Upper lobe of right lung (tissue), 1 donor: Measurements from ENCODE around the gene RANBP1. TPM values are rescaled to one million over a fixed set of nuclear protein-coding genes. Genes with fewer than 3 reads are reported as not detected.

Source experiments
- ATAC-seq: fragments of 200-7000 bp; cut with Tn5 transposase; one replicate; pipeline ENCODE4 v1.9.1; 2020; ENCODE audit warnings: mild to moderate bottlenecking, moderate library complexity
- DNase-seq: peaks from one replicate; pipeline ENCODE4 v3.0.0-alpha.2; 2020
- H3K27ac ChIP-seq: fragments of 200-600 bp; one replicate; pipeline ENCODE4 v1.8.0; 2022
- H3K27me3 ChIP-seq: fragments of 200-600 bp; one replicate; pipeline ENCODE4 v1.8.0; 2022; ENCODE audit warnings: mild to moderate bottlenecking
- H3K36me3 ChIP-seq: fragments of 200-600 bp; one replicate; pipeline ENCODE4 v1.8.0; 2022
- H3K4me1 ChIP-seq: fragments of 200-600 bp; one replicate; pipeline ENCODE4 v1.8.0; 2022
- H3K4me3 ChIP-seq: fragments of 200-600 bp; one replicate; pipeline ENCODE4 v1.8.0; 2022; ENCODE audit warnings: mild to moderate bottlenecking
- H3K9me3 ChIP-seq: fragments of 200-600 bp; one replicate; pipeline ENCODE4 v1.8.0; 2022
- intact Hi-C: fragments of 100-400 bp; cut with DNase I; formaldehyde crosslinking; loops from one replicate; pipeline ENCODE4 v1.11.0; 2022
- total RNA-seq: library from RNA; stranded (reverse); fragmentation: NEBNext Ultra II Directional; extraction: Animal tissue kit (Norgen Biotek cat#: 25700); gene quantifications from one replicate; pipeline ENCODE4 v1.2.1, GENCODE V29; 2021
- TF ChIP-seq, protein P1 (sequence below): fragments of 200-600 bp; IDR thresholded peaks from one replicate; pipeline ENCODE4 v1.8.0; 2022; ENCODE audit warnings: antibody characterized with exemption
- donor health status: DM: no; HTN: yes; CAD: no; lungs with severe emphysema.

Gene RANBP1
- total RNA-seq, 1 donor from 2014 or later, result 53.0 TPM

DNA sequence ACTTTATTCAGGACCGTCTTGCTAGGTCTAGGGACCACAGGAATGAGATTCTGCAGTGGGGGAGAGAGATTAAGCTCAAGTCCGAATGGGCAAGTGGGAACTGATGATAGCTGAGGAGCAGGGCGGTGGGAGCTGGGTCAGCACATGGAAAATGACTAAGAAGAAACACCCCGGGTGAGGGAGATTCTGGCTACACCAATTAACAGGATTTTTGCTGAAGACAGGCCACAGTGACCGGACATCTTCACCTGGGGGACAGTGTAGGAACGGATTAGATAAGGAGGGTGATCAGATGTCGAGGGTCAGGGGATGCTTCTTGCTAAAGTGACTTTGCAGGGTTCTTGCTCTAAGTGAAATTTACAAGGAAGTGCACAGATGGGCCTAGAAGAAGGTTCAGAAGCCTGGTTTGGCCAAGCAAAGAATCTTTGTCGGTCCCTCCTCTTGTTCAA lies 44.4 kb upstream of the RANBP1 start:
- TF ChIP-seq, protein P1, sequence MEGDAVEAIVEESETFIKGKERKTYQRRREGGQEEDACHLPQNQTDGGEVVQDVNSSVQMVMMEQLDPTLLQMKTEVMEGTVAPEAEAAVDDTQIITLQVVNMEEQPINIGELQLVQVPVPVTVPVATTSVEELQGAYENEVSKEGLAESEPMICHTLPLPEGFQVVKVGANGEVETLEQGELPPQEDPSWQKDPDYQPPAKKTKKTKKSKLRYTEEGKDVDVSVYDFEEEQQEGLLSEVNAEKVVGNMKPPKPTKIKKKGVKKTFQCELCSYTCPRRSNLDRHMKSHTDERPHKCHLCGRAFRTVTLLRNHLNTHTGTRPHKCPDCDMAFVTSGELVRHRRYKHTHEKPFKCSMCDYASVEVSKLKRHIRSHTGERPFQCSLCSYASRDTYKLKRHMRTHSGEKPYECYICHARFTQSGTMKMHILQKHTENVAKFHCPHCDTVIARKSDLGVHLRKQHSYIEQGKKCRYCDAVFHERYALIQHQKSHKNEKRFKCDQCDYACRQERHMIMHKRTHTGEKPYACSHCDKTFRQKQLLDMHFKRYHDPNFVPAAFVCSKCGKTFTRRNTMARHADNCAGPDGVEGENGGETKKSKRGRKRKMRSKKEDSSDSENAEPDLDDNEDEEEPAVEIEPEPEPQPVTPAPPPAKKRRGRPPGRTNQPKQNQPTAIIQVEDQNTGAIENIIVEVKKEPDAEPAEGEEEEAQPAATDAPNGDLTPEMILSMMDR, result no peak
- H3K9me3 ChIP-seq, result no peaks in the 10 kb centered on the region
- DNase-seq (no peak), ATAC-seq (no peak)
- intact Hi-C loops, result no loop called here
- H3K27ac ChIP-seq, result no peak overlapping the region
- H3K4me3 ChIP-seq, result no peak overlapping the region
- no peaks in the 10 kb centered on the region for H3K36me3 ChIP-seq
- H3K4me1 ChIP-seq, result no peaks in the 10 kb centered on the region
- no peaks in the 10 kb centered on the region for H3K27me3 ChIP-seq

DNA sequence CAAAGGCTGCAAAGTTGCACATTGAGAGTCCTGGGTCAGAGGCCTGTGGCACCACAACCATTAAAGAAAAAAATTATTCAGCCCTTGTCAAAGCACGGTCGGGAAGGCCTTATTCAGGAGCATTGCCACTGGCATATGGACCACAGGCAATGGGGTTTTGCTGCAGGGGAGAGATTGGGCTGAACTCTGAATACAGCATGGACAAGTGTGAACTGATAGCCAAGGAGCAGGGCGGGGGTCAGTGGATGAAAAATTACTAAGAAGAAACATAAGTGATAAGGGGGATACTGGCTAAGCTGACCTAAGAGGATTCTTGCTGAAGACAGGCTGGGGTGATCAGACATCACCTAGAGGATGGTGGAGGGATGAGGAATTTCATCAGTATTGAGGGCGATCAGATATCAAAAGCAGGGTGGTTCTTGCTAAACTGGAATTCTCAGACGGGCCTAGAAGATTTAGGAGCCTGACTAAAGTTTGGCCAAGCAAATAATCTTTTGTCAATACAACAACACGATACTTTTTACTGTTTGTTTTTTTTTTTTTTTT lies 39.2 kb upstream of the RANBP1 start:
- Histone ChIP-seq H3K36me3 (no peaks in the 10 kb centered on the region), H3K4me3 (no peak overlapping the region), H3K4me1 (peaks cover 9% of the 10 kb centered on the region), H3K9me3 (no peaks in the 10 kb centered on the region), H3K27ac (no peak overlapping the region), H3K27me3 (no peaks in the 10 kb centered on the region)
- intact Hi-C loops, result no loop called here
- no peak for ATAC-seq
- no peak for DNase-seq
- TF ChIP-seq, protein P1, result no peak

DNA sequence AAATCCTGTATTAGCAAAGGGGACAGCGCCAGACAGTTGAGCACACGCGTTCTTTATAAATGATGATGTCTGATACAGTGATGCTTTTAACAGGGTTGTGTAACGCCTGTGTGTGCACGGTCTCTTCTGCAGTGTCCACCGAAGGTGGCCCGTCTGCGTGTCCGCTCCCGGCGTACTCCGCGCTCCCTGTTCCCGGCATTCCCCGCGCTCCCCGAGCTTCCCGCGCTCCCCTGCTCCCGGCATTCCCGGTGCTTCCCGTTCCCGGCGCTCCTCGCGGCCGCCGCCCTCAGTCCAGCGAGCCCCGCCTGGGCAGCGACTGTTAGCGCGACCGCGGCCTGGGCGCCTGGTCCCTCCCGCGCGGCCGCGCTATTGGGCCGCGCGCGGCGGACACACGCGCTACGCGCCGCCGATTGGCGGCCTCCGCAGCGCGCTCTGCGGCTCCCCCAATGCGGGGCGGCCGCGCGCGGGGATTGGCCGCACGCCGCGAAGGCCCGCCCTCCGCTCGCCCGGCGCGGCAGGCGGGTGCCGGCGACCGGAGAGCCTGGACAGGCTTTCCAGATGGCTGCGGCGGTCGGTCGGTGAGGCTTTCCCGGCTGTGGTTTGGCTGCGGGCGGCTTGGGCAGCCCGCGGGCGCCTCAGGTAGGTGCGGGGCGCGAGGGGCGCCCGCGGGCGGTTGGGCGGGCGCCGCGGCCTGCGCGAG lies 36.0 kb upstream of the RANBP1 start, which contains the start of gene DGCR8:
Gene DGCR8, plus strand, starts transcription at position 497 of the 700 bp plus-strand sequence. CDS start 5,723 bp downstream, outside the sequence.
- DNase-seq, result peak; percentile 98
- intact Hi-C loops, result no loop called here
- H3K4me3 ChIP-seq, result peak within 1 kb of the TSS; percentile 73
- ATAC-seq, result peak; percentile 97
- TF ChIP-seq, protein P1, result no peak
- H3K4me1 ChIP-seq, result peaks cover 35% of the 10 kb centered on the region
- H3K27me3 ChIP-seq, result no peaks in the 10 kb centered on the region
- H3K36me3 ChIP-seq, result no peaks in the 10 kb centered on the region
- peak within 1 kb of the TSS; percentile 84 for H3K27ac ChIP-seq
- no peaks in the 10 kb centered on the region for H3K9me3 ChIP-seq

- peak overlapping the region; percentile 73 for H3K4me3 ChIP-seq
- H3K4me1 ChIP-seq, result peaks cover 38% of the 10 kb centered on the region
- peaks cover under 1% of the 10 kb centered on the region for H3K36me3 ChIP-seq
- intact Hi-C loops, result no loop called here
- H3K9me3 ChIP-seq, result no peaks in the 10 kb centered on the region
- DNase-seq, result peak; percentile 89
- TF ChIP-seq, protein P1, result no peak
- no peaks in the 10 kb centered on the region for H3K27me3 ChIP-seq
- ATAC-seq, result peak; percentile 73
- peak overlapping the region; percentile 84 for H3K27ac ChIP-seq
Observed at GRCh38 chr22:20080445-20080775, 35.5 kb upstream of the RANBP1 start.

DNA sequence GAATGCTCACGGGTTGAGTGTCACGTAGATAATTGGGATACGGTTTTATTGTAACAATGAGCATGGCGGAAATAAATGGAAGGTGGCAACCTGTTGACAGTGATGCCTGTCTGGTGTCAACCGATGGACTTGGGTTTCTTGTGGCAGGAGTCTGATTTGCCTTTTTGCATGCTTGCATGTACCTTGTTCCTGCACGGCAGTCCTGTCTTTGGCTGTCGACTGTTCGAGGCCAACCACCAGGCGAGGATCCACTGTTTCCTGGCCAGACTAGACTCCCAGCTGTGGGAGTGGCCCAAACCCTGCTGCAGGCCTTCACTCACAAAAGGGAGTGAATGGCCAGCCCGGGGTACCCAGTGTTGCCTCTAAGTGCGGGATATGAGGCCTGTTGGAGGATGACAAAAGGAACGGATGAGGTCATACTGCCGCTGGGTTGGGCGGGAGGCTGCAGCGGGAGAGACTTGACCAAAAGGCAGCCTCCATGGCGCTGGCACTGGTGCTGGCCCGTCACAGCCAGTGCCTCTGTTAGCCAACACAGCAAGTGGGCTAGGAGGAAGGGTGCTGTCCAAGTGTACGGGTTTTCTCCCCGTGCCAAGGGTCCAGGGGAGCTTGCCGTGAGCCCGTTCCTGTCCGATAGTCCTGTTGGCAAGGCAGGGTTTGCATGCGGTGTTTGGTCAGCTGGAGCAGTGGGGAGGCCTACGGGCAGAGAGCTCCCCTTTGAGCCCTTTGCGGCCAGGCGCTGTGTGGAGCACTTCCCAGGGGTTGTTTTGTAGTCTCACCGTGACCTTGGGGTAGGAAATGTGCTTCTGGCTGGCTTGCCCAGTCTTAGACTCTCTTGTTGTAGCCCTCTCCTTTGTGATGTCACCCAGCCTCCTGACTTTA lies 34.9 kb upstream of the RANBP1 start:
- Histone ChIP-seq H3K4me3 (peak overlapping the region; percentile 73), H3K36me3 (peaks cover 7% of the 10 kb centered on the region), H3K27ac (peak overlapping the region; percentile 84), H3K4me1 (peaks cover 38% of the 10 kb centered on the region), H3K27me3 (no peaks in the 10 kb centered on the region), H3K9me3 (no peaks in the 10 kb centered on the region)
- intact Hi-C loops, result no loop called here
- TF ChIP-seq, protein P1, result no peak
- DNase-seq, result no peak
- ATAC-seq, result no peak
